Neural progenitor cell (in vitro differentiated cells): ENCODE data around the gene ARAP2.

Experiments
- EZH2 ChIP-seq: fragments of 200-600 bp; sonication (generic); IDR thresholded peaks from 2 replicates; pipeline ENCODE4 v1.6.1; 2017; ENCODE audit warnings: antibody characterized with exemption, mild to moderate bottlenecking, moderate library complexity
- EZH2phosphoT487 ChIP-seq: fragments of 200-600 bp; sonication (generic); IDR thresholded peaks from 2 replicates; pipeline ENCODE4 v1.6.1; 2017; ENCODE audit warnings: antibody characterized with exemption
- TF ChIP-seq, protein P1 (sequence below): fragments of 200-600 bp; sonication (generic); IDR thresholded peaks from 2 replicates; pipeline ENCODE4 v1.5.1; 2017; ENCODE audit warnings: antibody characterized with exemption, mild to moderate bottlenecking

DNA sequence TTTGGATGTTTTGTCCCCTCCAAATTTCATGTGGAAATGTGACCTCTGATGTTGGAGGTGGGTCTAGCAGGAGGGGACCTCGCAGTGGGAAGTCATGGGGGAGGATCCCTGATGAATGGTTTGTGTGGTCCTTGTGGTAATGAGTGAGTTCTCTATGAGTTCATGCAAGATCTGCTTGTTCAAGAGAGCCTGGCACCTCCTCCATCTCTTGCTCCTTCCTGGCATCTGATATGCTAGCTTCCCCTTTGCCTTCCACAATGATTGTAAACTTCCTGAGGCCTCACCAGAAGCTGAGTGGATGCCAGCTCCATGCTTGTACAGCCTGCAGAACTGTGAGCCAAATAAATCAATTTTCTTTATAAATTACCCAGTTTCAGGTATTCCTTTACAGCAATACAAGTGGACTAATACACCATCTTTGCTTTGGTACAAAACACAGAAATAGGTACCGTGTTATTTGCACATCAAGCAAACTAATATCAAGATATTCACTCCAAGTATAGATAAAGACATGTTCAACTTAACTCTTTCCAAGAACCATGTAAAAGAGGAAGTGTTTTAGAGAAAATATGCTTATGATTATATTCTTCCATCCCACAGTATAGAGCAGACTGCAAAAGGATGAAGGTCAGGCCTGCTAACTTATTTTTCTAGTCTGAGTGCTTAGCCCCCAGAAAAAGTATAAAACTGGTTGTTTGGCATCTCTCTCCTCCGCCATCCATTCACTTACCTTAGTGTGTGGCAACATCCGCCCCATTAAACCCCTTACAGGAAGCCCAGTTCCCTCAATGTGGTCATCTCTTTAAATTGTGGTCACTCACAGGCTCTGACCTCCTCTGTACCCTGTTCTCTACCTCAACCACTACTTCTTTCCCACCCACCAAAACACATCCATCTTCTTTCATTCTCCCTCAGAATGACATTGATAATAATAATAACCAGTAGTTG lies 6.7 kb downstream of the ARAP2 start:
- TF ChIP-seq EZH2 (no peak), EZH2phosphoT487 (no peak)
- TF ChIP-seq, protein P1, sequence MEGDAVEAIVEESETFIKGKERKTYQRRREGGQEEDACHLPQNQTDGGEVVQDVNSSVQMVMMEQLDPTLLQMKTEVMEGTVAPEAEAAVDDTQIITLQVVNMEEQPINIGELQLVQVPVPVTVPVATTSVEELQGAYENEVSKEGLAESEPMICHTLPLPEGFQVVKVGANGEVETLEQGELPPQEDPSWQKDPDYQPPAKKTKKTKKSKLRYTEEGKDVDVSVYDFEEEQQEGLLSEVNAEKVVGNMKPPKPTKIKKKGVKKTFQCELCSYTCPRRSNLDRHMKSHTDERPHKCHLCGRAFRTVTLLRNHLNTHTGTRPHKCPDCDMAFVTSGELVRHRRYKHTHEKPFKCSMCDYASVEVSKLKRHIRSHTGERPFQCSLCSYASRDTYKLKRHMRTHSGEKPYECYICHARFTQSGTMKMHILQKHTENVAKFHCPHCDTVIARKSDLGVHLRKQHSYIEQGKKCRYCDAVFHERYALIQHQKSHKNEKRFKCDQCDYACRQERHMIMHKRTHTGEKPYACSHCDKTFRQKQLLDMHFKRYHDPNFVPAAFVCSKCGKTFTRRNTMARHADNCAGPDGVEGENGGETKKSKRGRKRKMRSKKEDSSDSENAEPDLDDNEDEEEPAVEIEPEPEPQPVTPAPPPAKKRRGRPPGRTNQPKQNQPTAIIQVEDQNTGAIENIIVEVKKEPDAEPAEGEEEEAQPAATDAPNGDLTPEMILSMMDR = no peak
